HFF-Myc (cell line): ENCODE results near the gene MAST2.
A peak's percentile ranks its signal among the peaks of the same experiment; 100 is the strongest.

Experiments
- DNase-seq: peaks from one replicate; pipeline ENCODE4 v3.0.0-alpha.2; 2011; ENCODE audit warnings: low read depth; ENCODE audit errors: extremely low read depth
- H3K4me3 ChIP-seq: replicated peaks from 2 replicates; pipeline ENCODE4 v1.5.1; 2011; ENCODE audit warnings: low read depth, mild to moderate bottlenecking, control low read depth, low read length
- TF ChIP-seq, protein P1 (sequence below): IDR thresholded peaks from 2 replicates; pipeline ENCODE4 v1.5.1; 2012; ENCODE audit warnings: mild to moderate bottlenecking, low read depth, low read length, control low read depth; ENCODE audit errors: missing control alignments

MAST2 gene

GRCh38 chr1:45913183-45913683 is 109.8 kb downstream of the MAST2 start:
- H3K4me3 ChIP-seq = no peak overlapping the region
- peak; percentile 54 for DNase-seq
- TF ChIP-seq, protein P1, sequence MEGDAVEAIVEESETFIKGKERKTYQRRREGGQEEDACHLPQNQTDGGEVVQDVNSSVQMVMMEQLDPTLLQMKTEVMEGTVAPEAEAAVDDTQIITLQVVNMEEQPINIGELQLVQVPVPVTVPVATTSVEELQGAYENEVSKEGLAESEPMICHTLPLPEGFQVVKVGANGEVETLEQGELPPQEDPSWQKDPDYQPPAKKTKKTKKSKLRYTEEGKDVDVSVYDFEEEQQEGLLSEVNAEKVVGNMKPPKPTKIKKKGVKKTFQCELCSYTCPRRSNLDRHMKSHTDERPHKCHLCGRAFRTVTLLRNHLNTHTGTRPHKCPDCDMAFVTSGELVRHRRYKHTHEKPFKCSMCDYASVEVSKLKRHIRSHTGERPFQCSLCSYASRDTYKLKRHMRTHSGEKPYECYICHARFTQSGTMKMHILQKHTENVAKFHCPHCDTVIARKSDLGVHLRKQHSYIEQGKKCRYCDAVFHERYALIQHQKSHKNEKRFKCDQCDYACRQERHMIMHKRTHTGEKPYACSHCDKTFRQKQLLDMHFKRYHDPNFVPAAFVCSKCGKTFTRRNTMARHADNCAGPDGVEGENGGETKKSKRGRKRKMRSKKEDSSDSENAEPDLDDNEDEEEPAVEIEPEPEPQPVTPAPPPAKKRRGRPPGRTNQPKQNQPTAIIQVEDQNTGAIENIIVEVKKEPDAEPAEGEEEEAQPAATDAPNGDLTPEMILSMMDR = no peak

GRCh38 chr1:45913731-45914501 is 110.5 kb downstream of the MAST2 start:
- no peak for DNase-seq
- TF ChIP-seq, protein P1 = no peak
- H3K4me3 ChIP-seq = no peak overlapping the region

- H3K4me3 ChIP-seq = no peak overlapping the region
- DNase-seq = no peak
- TF ChIP-seq, protein P1 = no peak
These were observed 111.4 kb downstream of the MAST2 start for GRCh38 chr1:45914836-45915235.

- DNase-seq = no peak
- TF ChIP-seq, protein P1 = no peak
- H3K4me3 ChIP-seq = no peak overlapping the region
These were observed 119.0 kb downstream of the MAST2 start for GRCh38 chr1:45922374-45922773.

DNA sequence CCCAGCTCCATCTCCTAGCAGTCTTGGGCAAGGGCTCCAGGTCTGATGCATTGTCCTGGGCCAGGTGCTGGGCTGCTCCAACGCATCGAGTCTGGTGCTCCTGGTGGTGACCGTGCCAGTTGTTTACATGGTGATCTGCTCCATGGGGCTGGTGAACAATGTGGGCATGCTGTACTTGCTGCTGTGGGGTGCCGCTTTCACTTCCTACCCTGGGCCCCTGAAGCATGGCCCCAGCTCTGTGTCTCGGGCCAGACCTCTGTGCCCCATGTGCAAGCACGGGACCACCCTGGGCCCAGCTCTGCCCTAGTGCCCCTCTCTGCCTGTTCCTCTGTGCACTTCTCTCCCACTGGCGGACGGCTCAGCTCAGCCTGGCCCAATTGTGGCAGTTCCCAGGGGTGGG is 119.4 kb downstream of the MAST2 start:
- DNase-seq = no peak
- TF ChIP-seq, protein P1 = no peak
- no peak overlapping the region for H3K4me3 ChIP-seq

DNA sequence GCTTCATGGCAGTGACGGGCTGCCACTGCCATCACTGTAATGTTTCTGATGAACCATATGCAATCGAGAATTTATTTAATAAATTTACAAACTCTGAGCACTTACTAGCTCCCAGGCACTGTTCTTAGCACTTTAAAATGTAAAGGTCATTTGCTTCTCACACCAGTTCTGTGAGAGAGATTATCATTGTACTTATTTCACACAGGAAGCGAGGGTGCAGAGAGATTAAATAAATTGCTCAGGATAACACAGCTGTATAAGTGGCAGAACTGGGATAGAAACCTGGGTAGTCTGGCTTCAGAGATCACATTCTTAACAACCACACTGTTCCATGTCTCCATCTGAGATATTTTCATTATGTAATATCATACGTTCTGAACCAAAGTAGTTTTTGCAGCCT is 119.9 kb downstream of the MAST2 start:
- H3K4me3 ChIP-seq = no peak overlapping the region
- TF ChIP-seq, protein P1 = no peak
- DNase-seq = no peak
